ENCODE data around the gene NOBOX. TPM values are rescaled to one million over a fixed set of nuclear protein-coding genes. Genes with fewer than 3 reads are reported as not detected.

Gene NOBOX
- total and polyA plus RNA-seq, 10 of the 15 experiments (the other 5 are each of a cell fraction or from before 2014, with no cell fraction given) = not detected

DNA sequence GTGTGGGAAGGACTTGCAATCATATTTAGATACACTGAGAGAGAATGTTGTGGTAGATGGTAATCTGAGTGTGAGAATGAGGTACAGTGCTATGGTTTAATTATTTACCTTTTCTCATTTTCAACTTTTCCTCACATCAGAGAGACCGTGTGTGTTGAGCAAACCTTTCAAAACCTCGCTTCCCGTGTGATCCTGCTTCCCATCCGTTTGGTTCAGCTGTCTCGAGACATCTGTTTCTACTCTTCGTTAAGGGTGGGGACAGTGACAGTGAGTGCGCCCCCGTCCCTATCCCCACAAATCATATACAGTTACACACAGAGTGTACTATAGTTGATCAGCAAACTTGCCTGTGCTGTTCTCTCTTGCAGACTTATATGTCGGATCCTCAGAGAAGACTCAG lies 33.0 kb upstream of the NOBOX start:
- Histone ChIP-seq H4K20me1 (ENCODE audit: control insufficient read depth, insufficient read depth) (no peaks in the 10 kb centered on the region), H3K27ac (ENCODE audit: control insufficient read depth, insufficient read depth) (no peak overlapping the region), H3K9me3 (replicated peaks; ENCODE audit: control insufficient read depth, insufficient read depth, low read length) (no peaks in the 10 kb centered on the region), H3K4me3 (no peak overlapping the region), H3K9ac (ENCODE audit: control insufficient read depth, insufficient read depth, low read length) (no peak overlapping the region), H3K4me1 (ENCODE audit: control insufficient read depth, insufficient read depth, low read length) (no peaks in the 10 kb centered on the region), H2AFZ (ENCODE audit: control insufficient read depth, low read depth, low read length) (no peak overlapping the region), H3K36me3 (ENCODE audit: control insufficient read depth in 2 of 2, insufficient read depth in 2 of 2, low read length in 1 of 2) (no peaks in the 10 kb centered on the region), H3K4me2 (ENCODE audit: control insufficient read depth, insufficient read depth) (no peak overlapping the region), H3K27me3 (replicated peaks in 1 of 2; ENCODE audit: control insufficient read depth in 2 of 2, insufficient read depth in 2 of 2, low read length in 1 of 2) (no peaks in the 10 kb centered on the region), H3K79me2 (ENCODE audit: control insufficient read depth, insufficient read depth, low read length) (no peaks in the 10 kb centered on the region)
- in situ Hi-C loops (cut with MboI) = no loop called here
- no peak for ATAC-seq
- TF ChIP-seq MTA2 (IDR thresholded peaks at IDR 0.05; ENCODE audit: low read depth) (no peak), SMARCA5 (IDR thresholded peaks at IDR 0.05) (no peak), ASH2L (IDR thresholded peaks at IDR 0.05; ENCODE audit: borderline replicate concordance, low read depth) (no peak), SIX5 (IDR thresholded peaks at IDR 0.05; ENCODE audit: low read depth, low read length, severe bottlenecking) (no peak), ZBED1 (IDR thresholded peaks at IDR 0.05; ENCODE audit: borderline replicate concordance) (no peak), CBX5 (IDR thresholded peaks at IDR 0.05; ENCODE audit: low read depth) (no peak), IRF3 (IDR thresholded peaks at IDR 0.05) (no peak)
- TF ChIP-seq, protein P1, sequence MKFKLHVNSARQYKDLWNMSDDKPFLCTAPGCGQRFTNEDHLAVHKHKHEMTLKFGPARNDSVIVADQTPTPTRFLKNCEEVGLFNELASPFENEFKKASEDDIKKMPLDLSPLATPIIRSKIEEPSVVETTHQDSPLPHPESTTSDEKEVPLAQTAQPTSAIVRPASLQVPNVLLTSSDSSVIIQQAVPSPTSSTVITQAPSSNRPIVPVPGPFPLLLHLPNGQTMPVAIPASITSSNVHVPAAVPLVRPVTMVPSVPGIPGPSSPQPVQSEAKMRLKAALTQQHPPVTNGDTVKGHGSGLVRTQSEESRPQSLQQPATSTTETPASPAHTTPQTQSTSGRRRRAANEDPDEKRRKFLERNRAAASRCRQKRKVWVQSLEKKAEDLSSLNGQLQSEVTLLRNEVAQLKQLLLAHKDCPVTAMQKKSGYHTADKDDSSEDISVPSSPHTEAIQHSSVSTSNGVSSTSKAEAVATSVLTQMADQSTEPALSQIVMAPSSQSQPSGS (IDR thresholded peaks at IDR 0.05; ENCODE audit: low read length) = no peak
- TF ChIP-seq, protein P2, sequence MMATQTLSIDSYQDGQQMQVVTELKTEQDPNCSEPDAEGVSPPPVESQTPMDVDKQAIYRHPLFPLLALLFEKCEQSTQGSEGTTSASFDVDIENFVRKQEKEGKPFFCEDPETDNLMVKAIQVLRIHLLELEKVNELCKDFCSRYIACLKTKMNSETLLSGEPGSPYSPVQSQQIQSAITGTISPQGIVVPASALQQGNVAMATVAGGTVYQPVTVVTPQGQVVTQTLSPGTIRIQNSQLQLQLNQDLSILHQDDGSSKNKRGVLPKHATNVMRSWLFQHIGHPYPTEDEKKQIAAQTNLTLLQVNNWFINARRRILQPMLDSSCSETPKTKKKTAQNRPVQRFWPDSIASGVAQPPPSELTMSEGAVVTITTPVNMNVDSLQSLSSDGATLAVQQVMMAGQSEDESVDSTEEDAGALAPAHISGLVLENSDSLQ (IDR thresholded peaks at IDR 0.05) = no peak
- TF ChIP-seq, protein P3, sequence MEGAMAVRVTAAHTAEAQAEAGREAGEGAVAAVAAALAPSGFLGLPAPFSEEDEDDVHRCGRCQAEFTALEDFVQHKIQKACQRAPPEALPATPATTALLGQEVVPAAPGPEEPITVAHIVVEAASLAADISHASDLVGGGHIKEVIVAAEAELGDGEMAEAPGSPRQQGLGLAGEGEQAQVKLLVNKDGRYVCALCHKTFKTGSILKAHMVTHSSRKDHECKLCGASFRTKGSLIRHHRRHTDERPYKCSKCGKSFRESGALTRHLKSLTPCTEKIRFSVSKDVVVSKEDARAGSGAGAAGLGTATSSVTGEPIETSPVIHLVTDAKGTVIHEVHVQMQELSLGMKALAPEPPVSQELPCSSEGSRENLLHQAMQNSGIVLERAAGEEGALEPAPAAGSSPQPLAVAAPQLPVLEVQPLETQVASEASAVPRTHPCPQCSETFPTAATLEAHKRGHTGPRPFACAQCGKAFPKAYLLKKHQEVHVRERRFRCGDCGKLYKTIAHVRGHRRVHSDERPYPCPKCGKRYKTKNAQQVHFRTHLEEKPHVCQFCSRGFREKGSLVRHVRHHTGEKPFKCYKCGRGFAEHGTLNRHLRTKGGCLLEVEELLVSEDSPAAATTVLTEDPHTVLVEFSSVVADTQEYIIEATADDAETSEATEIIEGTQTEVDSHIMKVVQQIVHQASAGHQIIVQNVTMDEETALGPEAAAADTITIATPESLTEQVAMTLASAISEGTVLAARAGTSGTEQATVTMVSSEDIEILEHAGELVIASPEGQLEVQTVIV (IDR thresholded peaks at IDR 0.05; ENCODE audit: borderline replicate concordance, partially characterized antibody) = no peak
- POLR2A ChIA-PET = no interaction called here
- no peak for FAIRE-seq
- DNase-seq (ENCODE audit: low read depth, low spot score) = no peak
- no TSS peak for BruUV-seq (replicated peaks)
- SMC1A ChIA-PET (ENCODE audit: uncharacterized antibody, unreplicated experiment) = interaction anchor here (0.9 to 1.1 kb wide), 3 partner anchors 27 to 57 kb away, joined by 3 to 5 read pairs (median 3); no protein-coding TSS in a partner anchor
- RAD21 ChIA-PET (ENCODE audit: unreplicated experiment) = interaction anchor here (0.9 kb wide), 1 partner anchor 45 kb away, joined by 6 read pairs; no protein-coding TSS in a partner anchor
- CTCF ChIA-PET = interaction anchor here (1.2 to 2.3 kb wide), 4 partner anchors 10 to 45 kb away, joined by 3 to 12 read pairs (median 7); no protein-coding TSS in a partner anchor
- WGBS (ENCODE audit: insufficient coverage, insufficient replicate concordance, low lambda C conversion rate, missing lambda C conversion rate) = 52% methylated on average over 9 of the region's 9 CpGs
- intact Hi-C loops (cut with micrococcal nuclease; ENCODE audit: unreplicated experiment) = loop anchor here (5.0 kb wide), 1 partner anchor 44 kb away; no protein-coding TSS in a partner anchor

All from GM12878 (cell line).